K562 (cell line): ENCODE results near the gene ENTPD3.

Source experiments
- ARHGAP35 ChIP-seq: fragments of 450-650 bp; IDR thresholded peaks from 2 replicates; pipeline ENCODE4 v1.6.1; 2018; ENCODE audit not compliant: partially characterized antibody
- CEBPB ChIP-seq: fragments of 450-650 bp; IDR thresholded peaks from 2 replicates; pipeline ENCODE4 v1.6.1; 2016; ENCODE audit warnings: missing genetic modification characterization, missing compliant biosample characterization
- FOXK2 ChIP-seq, 2 experiments: fragments of 450-650 bp; IDR thresholded peaks in 1 of 2; conservative IDR thresholded peaks in 1 of 2; 2 replicates each; pipeline ENCODE4 v1.6.1; 2016; ENCODE audit warnings: low read depth in 2 of 2, mild to moderate bottlenecking in 1 of 2
- TF ChIP-seq, protein P1 (sequence below): sonication (generic); formaldehyde crosslinking; IDR thresholded peaks from 2 replicates; pipeline ENCODE4 v1.9.0; 2022; ENCODE audit warnings: mild to moderate bottlenecking, missing genetic modification reagents
- TF ChIP-seq, protein P2 (sequence below): fragments of 450-650 bp; IDR thresholded peaks from 2 replicates; pipeline ENCODE4 v1.6.1; 2017; ENCODE audit warnings: mild to moderate bottlenecking, moderate library complexity

DNA sequence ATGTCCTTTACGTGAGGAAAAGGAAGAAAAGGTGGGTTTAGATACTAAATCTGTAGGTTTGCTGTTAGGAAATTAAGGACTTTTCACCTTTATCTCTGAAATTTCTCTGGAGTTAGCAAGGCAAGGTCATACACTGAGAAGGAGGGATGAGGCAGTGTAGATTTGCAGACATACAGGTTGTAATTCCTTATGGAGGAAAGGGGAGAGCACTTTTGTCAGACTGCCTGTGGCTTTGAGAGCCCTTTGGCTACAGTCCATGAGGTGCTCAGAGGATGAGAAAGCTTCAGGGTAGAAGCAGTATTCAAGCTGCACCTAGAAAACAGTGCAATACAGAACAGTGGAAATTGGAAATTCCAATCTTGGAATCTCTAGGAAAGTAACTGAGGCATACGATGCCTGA lies 78.5 kb downstream of the ENTPD3 start:
- TF ChIP-seq FOXK2 (conservative IDR thresholded peaks at IDR 0.05 in 1 of 2, IDR thresholded peaks at IDR 0.05 in 1 of 2; ENCODE audit: low read depth in 2 of 2) (no peak), ARHGAP35 (no peak), CEBPB (tag) (no peak)
- TF ChIP-seq, protein P1, sequence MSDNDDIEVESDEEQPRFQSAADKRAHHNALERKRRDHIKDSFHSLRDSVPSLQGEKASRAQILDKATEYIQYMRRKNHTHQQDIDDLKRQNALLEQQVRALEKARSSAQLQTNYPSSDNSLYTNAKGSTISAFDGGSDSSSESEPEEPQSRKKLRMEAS (CRISPR knock-in tag) = no peak
- TF ChIP-seq, protein P2, sequence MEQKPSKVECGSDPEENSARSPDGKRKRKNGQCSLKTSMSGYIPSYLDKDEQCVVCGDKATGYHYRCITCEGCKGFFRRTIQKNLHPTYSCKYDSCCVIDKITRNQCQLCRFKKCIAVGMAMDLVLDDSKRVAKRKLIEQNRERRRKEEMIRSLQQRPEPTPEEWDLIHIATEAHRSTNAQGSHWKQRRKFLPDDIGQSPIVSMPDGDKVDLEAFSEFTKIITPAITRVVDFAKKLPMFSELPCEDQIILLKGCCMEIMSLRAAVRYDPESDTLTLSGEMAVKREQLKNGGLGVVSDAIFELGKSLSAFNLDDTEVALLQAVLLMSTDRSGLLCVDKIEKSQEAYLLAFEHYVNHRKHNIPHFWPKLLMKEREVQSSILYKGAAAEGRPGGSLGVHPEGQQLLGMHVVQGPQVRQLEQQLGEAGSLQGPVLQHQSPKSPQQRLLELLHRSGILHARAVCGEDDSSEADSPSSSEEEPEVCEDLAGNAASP = no peak
